GM21447 (cell line): Measurements from ENCODE around the gene MISP3.

Experiments used
- ATAC-seq: cut with Tn5 transposase; IDR thresholded peaks from one replicate; pipeline ENCODE4 v1.9.1; 2021; ENCODE audit not compliant: unreplicated experiment

MISP3 gene

GRCh38 chr19:14078411-14078810 lies 5.8 kb downstream of the MISP3 start:
- no peak for ATAC-seq

- ATAC-seq, result peak; percentile 88
Observed at GRCh38 chr19:14080887-14081796, 8.6 kb downstream of the MISP3 start.

- peak; percentile 12 for ATAC-seq
Observed at GRCh38 chr19:14081797-14082674, 9.4 kb downstream of the MISP3 start.

GRCh38 chr19:14082675-14082960 lies 10.0 kb downstream of the MISP3 start:
- no peak for ATAC-seq

GRCh38 chr19:14085309-14085995 lies 12.9 kb downstream of the MISP3 start, which contains the start of gene C19orf67:
Gene C19orf67 (minus strand): TSS chr19:14085783. CDS start chr19:14085627, 156 bp downstream.
- no peak for ATAC-seq

- ATAC-seq, result no peak
Observed at GRCh38 chr19:14086098-14086497, 13.5 kb downstream of the MISP3 start.

GRCh38 chr19:14088634-14089411 lies 16.2 kb downstream of the MISP3 start:
- no peak for ATAC-seq

- ATAC-seq, result no peak
Observed at GRCh38 chr19:14089412-14089661, 16.8 kb downstream of the MISP3 start.

- no peak for ATAC-seq
Observed at GRCh38 chr19:14089662-14090508, 17.3 kb downstream of the MISP3 start.

- peak; percentile 39 for ATAC-seq
Observed at GRCh38 chr19:14090509-14091080, 18.0 kb downstream of the MISP3 start, which contains the start of gene SAMD1. Gene SAMD1 (minus strand): TSS chr19:14090751.

- peak; percentile 42 for ATAC-seq
Observed at GRCh38 chr19:14091081-14091812, 18.7 kb downstream of the MISP3 start.

GRCh38 chr19:14091813-14092462 lies 19.4 kb downstream of the MISP3 start:
- peak; percentile 22 for ATAC-seq

- ATAC-seq, result no peak
Observed at GRCh38 chr19:14093117-14093823, 20.7 kb downstream of the MISP3 start.

GRCh38 chr19:14094854-14095253 lies 22.3 kb downstream of the MISP3 start:
- no peak for ATAC-seq

- no peak for ATAC-seq
Observed at GRCh38 chr19:14096272-14096992, 23.8 kb downstream of the MISP3 start.

GRCh38 chr19:14097532-14098151 lies 25.1 kb downstream of the MISP3 start:
- no peak for ATAC-seq
